ENCODE results near the gene GLCCI1.

GRCh38 chr7:7977774-7978173, 9.2 kb downstream of the GLCCI1 start:
- no peak for TF ChIP-seq CTCF (IDR thresholded peaks at IDR 0.05; ENCODE audit: low read depth, low read length)
- no peak for TF ChIP-seq POLR2A (IDR thresholded peaks at IDR 0.05; ENCODE audit: extremely low read depth, insufficient read length)
- TF ChIP-seq MAX (IDR thresholded peaks at IDR 0.05; ENCODE audit: low read depth, low read length), result no peak
